PC-3 (cell line): ENCODE measurements around the gene MUC6. TPM values are rescaled to one million over a fixed set of nuclear protein-coding genes. Genes with fewer than 3 reads are reported as not detected.

Experiments
- ATAC-seq: fragments of 200-7000 bp; cut with Tn5 transposase; 2 replicates; pipeline ENCODE4 v1.9.1; 2020; ENCODE audit warnings: mild to moderate bottlenecking, moderate library complexity
- BruUV-seq: library from RNA; stranded (reverse); fragments of 400-500 nt; replicated peaks from 2 replicates; lab custom pipeline; 2021; lab: Mats Ljungman, UMichigan
- CTCF ChIA-PET: fragments of 300-600 bp; sonication (Branson Sonifier 250); formaldehyde crosslinking; loops from one replicate; lab custom pipeline; 2022; ENCODE audit warnings: antibody characterized with exemption; lab: Charles Lee
- POLR2A ChIA-PET: fragments of 300-600 bp; sonication (Branson Sonifier 250); formaldehyde crosslinking; loops from one replicate; lab custom pipeline; 2022; ENCODE audit warnings: antibody characterized with exemption; ENCODE audit not compliant: unreplicated experiment; lab: Charles Lee
- DNase-seq: peaks from one replicate; pipeline ENCODE4 v3.0.0-alpha.2; 2015
- H2AFZ ChIP-seq: fragments of 300-600 bp; sonication (generic); 2 replicates; pipeline ENCODE4 v1.6.0; 2016; ENCODE audit warnings: antibody characterized with exemption, low read length
- H3F3A ChIP-seq: fragments of 300-600 bp; sonication (generic); one replicate; pipeline ENCODE4 v1.6.0; 2017; ENCODE audit warnings: antibody characterized with exemption, low read length, control low read depth, mild to moderate bottlenecking; ENCODE audit not compliant: unreplicated experiment
- H3K27ac ChIP-seq: fragments of 300-600 bp; sonication (generic); 2 replicates; pipeline ENCODE4 v1.5.1; 2016; ENCODE audit warnings: mild to moderate bottlenecking, low read length
- H3K27me3 ChIP-seq: fragments of 300-600 bp; sonication (generic); 2 replicates; pipeline ENCODE4 v1.6.1; 2016; ENCODE audit warnings: low read length, mixed read lengths
- H3K36me3 ChIP-seq: fragments of 300-600 bp; sonication (generic); 2 replicates; pipeline ENCODE4 v1.6.1; 2016; ENCODE audit warnings: low read depth, mixed run types, low read length, mixed read lengths
- H3K4me1 ChIP-seq: fragments of 300-600 bp; sonication (generic); 2 replicates; pipeline ENCODE4 v1.5.1; 2016; ENCODE audit warnings: low read length; ENCODE audit not compliant: insufficient read depth
- H3K4me2 ChIP-seq: fragments of 300-600 bp; sonication (generic); 2 replicates; pipeline ENCODE4 v1.6.0; 2016; ENCODE audit warnings: low read length
- H3K4me3 ChIP-seq: fragments of 300-600 bp; sonication (generic); 2 replicates; pipeline ENCODE4 v1.5.1; 2016; ENCODE audit warnings: mild to moderate bottlenecking, low read length, mixed read lengths
- H3K79me2 ChIP-seq: fragments of 300-600 bp; sonication (generic); 2 replicates; pipeline ENCODE4 v1.6.1; 2017; ENCODE audit warnings: low read length, mixed read lengths
- H3K9ac ChIP-seq: fragments of 300-600 bp; sonication (generic); 2 replicates; pipeline ENCODE4 v1.6.0; 2016; ENCODE audit warnings: mild to moderate bottlenecking, low read length
- H3K9me2 ChIP-seq: fragments of 300-600 bp; sonication (generic); replicated peaks from 2 replicates; pipeline ENCODE4 v1.6.1; 2016; ENCODE audit warnings: mixed run types, low read length, mixed read lengths
- H3K9me3 ChIP-seq: fragments of 300-600 bp; sonication (generic); 2 replicates; pipeline ENCODE4 v1.6.1; 2016; ENCODE audit warnings: low read length, mixed read lengths
- H4K20me1 ChIP-seq: fragments of 300-600 bp; sonication (generic); 2 replicates; pipeline ENCODE4 v1.6.1; 2016; ENCODE audit warnings: low read length, mixed read lengths
- EZH2 ChIP-seq: fragments of 300-600 bp; sonication (generic); IDR thresholded peaks from one replicate; pipeline ENCODE4 v1.6.1; 2017; ENCODE audit warnings: antibody characterized with exemption, mild to moderate bottlenecking, low read length; ENCODE audit not compliant: unreplicated experiment
- EZH2phosphoT487 ChIP-seq: fragments of 300-600 bp; sonication (generic); IDR thresholded peaks from 2 replicates; pipeline ENCODE4 v1.6.1; 2018; ENCODE audit warnings: mild to moderate bottlenecking, antibody characterized with exemption, low read length, borderline replicate concordance
- intact Hi-C: fragments of 100-400 bp; cut with micrococcal nuclease; formaldehyde crosslinking; loops from 2 replicates; pipeline ENCODE4 v1.9.0; 2023
- total RNA-seq: library from RNA; depleted of rRNA; stranded (reverse); fragments of >200 nt; gene quantifications from 2 replicates; pipeline ENCODE4 v1.2.3, GENCODE V29; 2014
- TF ChIP-seq, protein P1 (sequence below): fragments of 300-600 bp; sonication (generic); conservative IDR thresholded peaks from 2 replicates; pipeline ENCODE4 v1.5.1; 2017; ENCODE audit warnings: antibody characterized with exemption, low read depth, mild to moderate bottlenecking, low read length

Gene MUC6
- total RNA-seq, 1 experiment from 2014 or later: 0.18 TPM

DNA sequence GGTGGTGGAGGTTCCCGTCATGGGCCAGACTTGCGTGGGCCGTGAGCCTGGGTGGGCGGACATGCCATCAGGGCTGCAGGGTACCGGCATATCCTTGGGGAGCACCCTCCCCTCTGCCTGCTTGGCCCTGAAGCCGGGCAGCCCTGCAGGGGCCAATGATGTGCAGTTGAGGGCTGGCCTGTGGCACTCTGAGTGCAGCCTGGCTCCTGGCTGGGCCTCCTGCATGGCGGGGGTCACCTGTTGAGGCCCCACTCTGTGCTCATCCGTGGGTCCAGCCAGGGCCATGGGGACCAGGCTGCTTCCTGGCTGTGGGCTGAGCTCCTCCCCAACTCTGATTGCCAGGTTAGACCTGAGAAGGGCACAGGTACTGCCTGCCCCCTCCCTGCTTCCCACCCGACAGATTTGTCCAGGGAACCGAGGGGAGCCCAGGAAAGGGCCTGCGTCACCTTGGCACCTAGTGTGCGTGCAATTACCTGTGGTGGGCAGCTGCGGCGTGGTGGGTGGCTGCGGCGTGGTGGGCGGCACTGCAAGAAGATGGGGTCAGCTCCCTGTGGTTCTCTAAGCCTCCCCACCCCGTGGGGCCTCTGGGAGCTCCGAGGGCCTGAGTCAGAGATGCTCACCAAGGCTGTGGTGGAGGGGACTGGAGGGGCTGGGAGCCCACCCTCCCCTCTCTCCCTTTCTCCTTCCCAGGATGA is 16.2 kb downstream of the MUC6 start:
- no TSS peak for BruUV-seq
- ATAC-seq (no peak), DNase-seq (no peak)
- Histone ChIP-seq H2AFZ (no peak overlapping the region), H3K9me2 (no peaks in the 10 kb centered on the region), H3K27ac (no peak overlapping the region), H3K36me3 (0 out of 2 replicates have a peak, but pooled peaks cover 3% of the 10 kb centered on the region), H3K27me3 (no peaks in the 10 kb centered on the region), H3K4me3 (no peak overlapping the region), H3K9ac (no peak overlapping the region), H3K9me3 (0 out of 2 replicates have a peak, but pooled peaks cover 2% of the 10 kb centered on the region), H4K20me1 (no peaks in the 10 kb centered on the region), H3K79me2 (no peaks in the 10 kb centered on the region), H3F3A (no peaks in the 10 kb centered on the region), H3K4me2 (no peak overlapping the region), H3K4me1 (no peaks in the 10 kb centered on the region)
- TF ChIP-seq EZH2phosphoT487 (no peak), EZH2 (no peak)
- TF ChIP-seq, protein P1, sequence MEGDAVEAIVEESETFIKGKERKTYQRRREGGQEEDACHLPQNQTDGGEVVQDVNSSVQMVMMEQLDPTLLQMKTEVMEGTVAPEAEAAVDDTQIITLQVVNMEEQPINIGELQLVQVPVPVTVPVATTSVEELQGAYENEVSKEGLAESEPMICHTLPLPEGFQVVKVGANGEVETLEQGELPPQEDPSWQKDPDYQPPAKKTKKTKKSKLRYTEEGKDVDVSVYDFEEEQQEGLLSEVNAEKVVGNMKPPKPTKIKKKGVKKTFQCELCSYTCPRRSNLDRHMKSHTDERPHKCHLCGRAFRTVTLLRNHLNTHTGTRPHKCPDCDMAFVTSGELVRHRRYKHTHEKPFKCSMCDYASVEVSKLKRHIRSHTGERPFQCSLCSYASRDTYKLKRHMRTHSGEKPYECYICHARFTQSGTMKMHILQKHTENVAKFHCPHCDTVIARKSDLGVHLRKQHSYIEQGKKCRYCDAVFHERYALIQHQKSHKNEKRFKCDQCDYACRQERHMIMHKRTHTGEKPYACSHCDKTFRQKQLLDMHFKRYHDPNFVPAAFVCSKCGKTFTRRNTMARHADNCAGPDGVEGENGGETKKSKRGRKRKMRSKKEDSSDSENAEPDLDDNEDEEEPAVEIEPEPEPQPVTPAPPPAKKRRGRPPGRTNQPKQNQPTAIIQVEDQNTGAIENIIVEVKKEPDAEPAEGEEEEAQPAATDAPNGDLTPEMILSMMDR: no peak
- ChIA-PET POLR2A (no interaction called here), CTCF (no interaction called here)
- intact Hi-C loops: no loop called here

DNA sequence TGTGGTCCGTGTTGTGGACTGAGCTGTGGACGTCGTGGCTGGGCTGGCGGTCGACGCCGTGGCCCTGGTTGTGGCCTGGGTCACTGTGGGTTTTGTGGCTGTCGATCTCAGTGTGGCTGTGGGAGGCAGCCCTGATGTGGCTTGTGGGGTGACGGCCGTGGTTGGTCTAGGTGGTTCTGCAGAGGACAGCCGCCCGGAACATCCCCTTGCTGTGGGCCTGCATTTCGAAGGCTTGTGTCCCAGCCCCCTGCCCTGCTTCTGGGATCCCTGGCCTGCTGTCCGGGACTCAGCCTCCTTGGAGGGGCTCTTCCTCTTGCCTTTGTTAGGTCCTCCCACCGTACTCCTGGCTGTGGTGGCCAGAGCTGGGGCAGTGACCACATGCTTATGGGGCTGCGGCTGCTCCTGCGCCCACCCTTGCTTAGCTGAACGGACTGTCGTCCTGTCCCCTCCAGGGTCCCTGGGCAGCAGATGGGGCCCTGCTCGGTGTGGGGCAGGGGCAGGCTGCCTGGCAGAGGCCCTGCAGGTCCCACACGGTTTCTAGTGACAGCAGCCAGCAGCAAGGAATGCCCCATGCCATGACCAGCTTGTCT is 17.1 kb downstream of the MUC6 start:
- Histone ChIP-seq H3K79me2 (no peaks in the 10 kb centered on the region), H3K4me1 (no peaks in the 10 kb centered on the region), H3K27ac (no peak overlapping the region), H3K9me3 (0 out of 2 replicates have a peak, but pooled peaks cover 2% of the 10 kb centered on the region), H3K4me2 (no peak overlapping the region), H3K36me3 (0 out of 2 replicates have a peak, but pooled peaks cover 3% of the 10 kb centered on the region), H3K9me2 (no peaks in the 10 kb centered on the region), H3F3A (no peaks in the 10 kb centered on the region), H4K20me1 (no peaks in the 10 kb centered on the region), H2AFZ (no peak overlapping the region), H3K4me3 (no peak overlapping the region), H3K27me3 (no peaks in the 10 kb centered on the region), H3K9ac (no peak overlapping the region)
- no peak for TF ChIP-seq EZH2phosphoT487
- no peak for TF ChIP-seq EZH2
- TF ChIP-seq, protein P1: no peak
- no peak for ATAC-seq
- ChIA-PET CTCF (no interaction called here), POLR2A (no interaction called here)
- intact Hi-C loops: no loop called here
- BruUV-seq: no TSS peak
- DNase-seq: no peak

DNA sequence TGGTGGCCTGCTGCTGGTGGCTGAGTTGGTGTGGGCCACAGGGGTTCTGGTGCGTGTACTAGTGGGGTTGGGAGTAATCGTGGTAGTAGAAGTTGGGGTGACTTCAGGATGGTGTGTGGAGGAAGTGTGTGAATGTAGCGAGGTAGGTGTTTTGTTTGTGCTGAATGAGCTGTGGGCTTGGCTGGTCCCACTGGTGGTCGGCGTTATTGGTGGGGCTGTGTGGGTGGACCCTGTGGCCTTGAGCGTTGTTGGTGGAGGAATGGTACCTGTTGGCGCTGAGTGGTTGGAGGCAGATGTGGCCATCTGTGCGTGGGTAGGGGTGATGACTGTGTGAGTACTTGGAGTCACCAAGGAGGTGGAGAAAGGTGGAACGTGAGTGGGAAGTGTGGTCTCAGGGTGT is 18.4 kb downstream of the MUC6 start:
- TF ChIP-seq EZH2phosphoT487 (no peak), EZH2 (no peak)
- TF ChIP-seq, protein P1: no peak
- Histone ChIP-seq H3K9me3 (0 out of 2 replicates have a peak, but pooled peaks cover 2% of the 10 kb centered on the region), H3K36me3 (0 out of 2 replicates have a peak, but pooled peaks cover 3% of the 10 kb centered on the region), H3K4me1 (no peaks in the 10 kb centered on the region), H2AFZ (no peak overlapping the region), H3K27me3 (no peaks in the 10 kb centered on the region), H3K79me2 (no peaks in the 10 kb centered on the region), H4K20me1 (no peaks in the 10 kb centered on the region), H3F3A (no peaks in the 10 kb centered on the region), H3K9ac (no peak overlapping the region), H3K27ac (no peak overlapping the region), H3K4me3 (no peak overlapping the region), H3K4me2 (no peak overlapping the region), H3K9me2 (no peaks in the 10 kb centered on the region)
- ATAC-seq: no peak
- no peak for DNase-seq
- CTCF ChIA-PET: no interaction called here
- BruUV-seq: no TSS peak
- intact Hi-C loops: no loop called here
- POLR2A ChIA-PET: no interaction called here
